Activated naive CD8-positive, alpha-beta T cell (primary cell): Measurements from ENCODE around the gene KLK11.
"Not testable (repeated sequence)": the region's sequence is repeated elsewhere in the genome, so short reads cannot be mapped to it uniquely, and the experiment has no call there.

Experiments used
- H3K27ac Mint-ChIP-seq: one replicate; pipeline ENCODE4 v1.8.0; 2021; ENCODE audit warnings: mixed read lengths
- H3K27me3 Mint-ChIP-seq: one replicate; pipeline ENCODE4 v1.8.0; 2021; ENCODE audit warnings: mixed read lengths
- H3K36me3 Mint-ChIP-seq: one replicate; pipeline ENCODE4 v1.8.0; 2021; ENCODE audit warnings: mixed read lengths
- H3K4me1 Mint-ChIP-seq: one replicate; pipeline ENCODE4 v1.8.0; 2021; ENCODE audit warnings: low read depth, mixed read lengths
- H3K4me3 Mint-ChIP-seq: one replicate; pipeline ENCODE4 v1.8.0; 2021; ENCODE audit warnings: mild to moderate bottlenecking, mixed read lengths
- H3K9me3 Mint-ChIP-seq: one replicate; pipeline ENCODE4 v1.8.0; 2021; ENCODE audit warnings: low read depth, mixed read lengths

KLK11 gene

DNA sequence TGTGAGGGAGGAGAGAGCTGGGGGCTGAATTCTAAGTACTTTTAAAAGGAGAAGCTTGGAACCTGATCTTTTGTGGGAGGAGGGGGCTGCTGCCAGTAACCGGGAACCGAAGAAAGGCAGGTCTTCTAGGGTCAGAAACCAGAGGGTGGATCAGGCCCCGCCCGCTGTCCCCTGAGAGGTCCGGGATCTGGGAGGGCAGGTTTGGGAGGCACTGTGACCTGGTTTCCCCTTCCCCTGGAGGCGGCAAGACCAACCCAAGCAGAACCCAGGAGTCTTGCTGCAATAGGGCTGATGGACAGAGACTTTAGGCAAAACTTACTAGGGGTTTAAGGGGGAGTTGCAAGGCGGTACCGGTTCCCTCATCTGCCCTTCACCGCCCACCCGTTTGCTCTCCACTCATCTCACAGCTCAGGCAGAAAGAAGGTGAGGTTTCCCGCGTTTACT, 24.3 kb downstream of the KLK11 start:
- Mint-ChIP-seq H3K4me3 (no peak overlapping the region), H3K27ac (no peak overlapping the region), H3K27me3 (peaks cover 27% of the 10 kb centered on the region)

DNA sequence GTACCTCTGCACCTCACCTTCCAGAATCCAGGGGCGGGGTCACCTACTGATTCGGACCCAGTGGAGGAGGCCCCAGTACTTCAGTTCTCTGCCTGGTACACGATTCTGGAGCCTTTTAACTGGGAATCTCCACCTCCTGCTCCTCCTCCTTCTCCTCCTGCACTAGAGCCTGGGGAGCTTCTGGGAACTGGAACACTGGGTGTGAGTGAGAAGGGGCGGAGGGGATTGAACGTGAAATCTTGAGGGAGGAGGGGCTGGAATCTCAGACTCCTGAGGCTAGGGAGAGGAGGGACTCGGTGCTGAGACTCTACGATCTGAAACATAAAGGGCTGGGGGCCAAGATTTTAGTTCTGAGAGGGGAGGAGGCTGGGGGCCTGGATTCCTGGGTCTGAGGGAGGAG, 24.9 kb downstream of the KLK11 start, which contains the start of gene KLK8:
Gene KLK8, minus strand, starts transcription at position 90 of the 400 bp plus-strand sequence. CDS start 437 bp downstream, outside the sequence.
- Mint-ChIP-seq H3K27ac (no peak within 1 kb of the TSS), H3K27me3 (peaks cover 29% of the 10 kb centered on the region), H3K36me3 (no peaks in the 10 kb centered on the region), H3K4me1 (no peaks in the 10 kb centered on the region), H3K4me3 (no peak within 1 kb of the TSS), H3K9me3 (no peaks in the 10 kb centered on the region)

More for the DNA sequence above, 24.3 kb downstream of the KLK11 start:
- H3K4me1 Mint-ChIP-seq = no peaks in the 10 kb centered on the region
- H3K36me3 Mint-ChIP-seq = no peaks in the 10 kb centered on the region
- no peaks in the 10 kb centered on the region for H3K9me3 Mint-ChIP-seq

DNA sequence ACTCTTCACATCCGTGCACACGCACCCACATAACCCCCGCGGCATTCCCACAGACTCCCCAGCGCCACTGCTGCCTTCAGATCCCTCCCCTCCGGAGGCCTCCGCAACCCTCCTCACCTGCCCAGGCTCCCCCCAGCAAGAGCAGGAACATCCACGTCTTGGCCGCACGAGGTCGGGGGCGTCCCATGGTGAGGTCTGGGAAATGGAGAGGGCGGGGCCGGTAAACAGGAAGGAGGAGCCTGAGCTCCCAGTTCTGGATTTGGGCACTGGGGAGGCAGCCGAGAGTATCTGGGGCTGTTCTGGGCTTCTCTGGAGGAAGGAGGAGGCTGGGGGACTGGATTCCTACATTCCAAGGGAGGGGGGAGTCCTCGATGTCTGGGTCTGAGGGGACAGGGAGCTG, 25.4 kb downstream of the KLK11 start:
- Mint-ChIP-seq H3K4me3 (no peak overlapping the region), H3K9me3 (no peaks in the 10 kb centered on the region)

GRCh38 chr19:51000426-51000825, 26.0 kb downstream of the KLK11 start:
- Mint-ChIP-seq H3K4me1 (no peaks in the 10 kb centered on the region), H3K9me3 (no peaks in the 10 kb centered on the region), H3K27ac (no peak overlapping the region), H3K4me3 (no peak overlapping the region), H3K36me3 (no peaks in the 10 kb centered on the region), H3K27me3 (peaks cover 26% of the 10 kb centered on the region)

More for the DNA sequence above, 25.4 kb downstream of the KLK11 start:
- H3K36me3 Mint-ChIP-seq = no peaks in the 10 kb centered on the region
- H3K27me3 Mint-ChIP-seq = peaks cover 26% of the 10 kb centered on the region
- H3K27ac Mint-ChIP-seq = no peak overlapping the region
- H3K4me1 Mint-ChIP-seq = no peaks in the 10 kb centered on the region

GRCh38 chr19:50998686-50999085, 27.7 kb downstream of the KLK11 start:
- H3K27ac Mint-ChIP-seq = no peak overlapping the region
- H3K36me3 Mint-ChIP-seq = no peaks in the 10 kb centered on the region
- peaks cover 25% of the 10 kb centered on the region for H3K27me3 Mint-ChIP-seq
- H3K4me1 Mint-ChIP-seq = no peaks in the 10 kb centered on the region
- H3K4me3 Mint-ChIP-seq = no peak overlapping the region
- H3K9me3 Mint-ChIP-seq = peaks cover 3% of the 10 kb centered on the region

DNA sequence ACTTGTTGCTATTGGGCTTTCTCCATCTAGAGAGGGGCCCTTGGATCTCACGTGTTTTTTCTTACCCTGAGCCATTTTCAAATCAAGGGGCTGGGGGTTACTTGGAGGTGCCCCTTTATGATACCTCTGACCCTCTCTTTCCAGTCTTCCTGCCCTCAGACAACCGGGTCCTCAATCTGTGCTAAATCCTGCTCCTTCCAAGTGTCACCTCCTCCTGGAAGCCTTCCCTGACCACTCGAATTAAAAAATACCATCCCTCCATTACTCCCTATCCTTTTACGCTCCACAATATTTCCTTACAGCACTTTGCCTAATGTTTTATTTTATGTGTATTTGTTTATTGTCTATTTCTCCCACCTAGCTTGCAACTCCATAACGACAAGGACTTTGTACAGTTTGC, 28.4 kb downstream of the KLK11 start:
- Mint-ChIP-seq H3K9me3 (peaks cover 3% of the 10 kb centered on the region), H3K4me3 (no peak overlapping the region), H3K36me3 (no peaks in the 10 kb centered on the region), H3K27me3 (peaks cover 23% of the 10 kb centered on the region), H3K27ac (no peak overlapping the region), H3K4me1 (no peaks in the 10 kb centered on the region)

GRCh38 chr19:50994129-50994528, 32.3 kb downstream of the KLK11 start:
- Mint-ChIP-seq H3K4me1 (no peaks in the 10 kb centered on the region), H3K36me3 (no peaks in the 10 kb centered on the region), H3K4me3 (no peak overlapping the region), H3K27me3 (peaks cover 22% of the 10 kb centered on the region), H3K27ac (no peak overlapping the region), H3K9me3 (peaks cover 3% of the 10 kb centered on the region)

DNA sequence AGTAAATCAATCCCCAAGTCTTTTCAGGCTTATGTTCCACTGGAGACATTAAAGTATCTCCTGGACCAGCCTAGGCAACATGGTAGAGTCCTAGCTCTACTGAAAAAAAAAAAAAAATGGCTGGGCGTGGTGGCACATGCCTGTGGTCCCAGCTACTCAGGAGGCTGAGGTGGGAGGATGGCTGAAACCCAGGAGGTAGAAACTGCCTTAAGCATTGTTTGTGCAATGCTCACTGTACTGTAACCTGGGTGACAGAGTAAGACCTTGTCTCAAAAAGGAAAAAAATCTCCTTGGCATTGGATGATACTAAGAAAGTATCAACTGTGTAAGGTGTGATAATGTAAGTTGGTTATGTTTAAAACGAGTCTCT, 33.8 kb downstream of the KLK11 start:
- H3K4me3 Mint-ChIP-seq = no peak overlapping the region
- no peaks in the 10 kb centered on the region for H3K4me1 Mint-ChIP-seq
- H3K9me3 Mint-ChIP-seq = peaks cover 3% of the 10 kb centered on the region
- H3K27ac Mint-ChIP-seq = no peak overlapping the region
- peaks cover 19% of the 10 kb centered on the region for H3K27me3 Mint-ChIP-seq
- no peaks in the 10 kb centered on the region for H3K36me3 Mint-ChIP-seq

DNA sequence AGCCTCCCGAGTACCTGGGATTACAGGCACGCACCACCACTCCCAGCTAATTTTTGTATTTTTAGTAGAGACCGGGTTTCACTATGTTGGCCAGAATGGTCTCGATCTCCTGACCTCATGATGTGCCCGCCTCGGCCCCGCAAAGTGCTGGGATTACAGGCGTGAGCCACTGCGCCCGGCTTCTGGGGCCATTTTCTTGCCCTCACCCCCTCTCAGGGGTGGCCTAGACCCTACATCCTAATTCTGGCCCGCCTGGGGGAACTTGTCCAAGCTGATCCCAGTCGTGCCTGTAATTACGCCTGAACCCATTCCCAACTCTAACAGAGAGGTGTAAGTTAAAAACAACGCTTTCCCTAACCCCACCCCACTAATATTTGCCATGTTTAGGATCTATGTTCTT, 42.0 kb downstream of the KLK11 start:
- H3K27ac Mint-ChIP-seq, H3K9me3 Mint-ChIP-seq, H3K4me1 Mint-ChIP-seq, H3K4me3 Mint-ChIP-seq, H3K36me3 Mint-ChIP-seq: not testable (repeated sequence)
- peaks cover 30% of the 10 kb centered on the region for H3K27me3 Mint-ChIP-seq

GRCh38 chr19:50983625-50984292, 42.7 kb downstream of the KLK11 start, which contains the start of gene KLK7:
KLK7 (minus strand) TSS chr19:50983917; CDS start chr19:50982399, 1,518 bp downstream.
- Mint-ChIP-seq H3K27ac (no peak within 1 kb of the TSS), H3K9me3 (no peaks in the 10 kb centered on the region), H3K27me3 (peaks cover 24% of the 10 kb centered on the region), H3K4me3 (no peak within 1 kb of the TSS), H3K4me1 (no peaks in the 10 kb centered on the region), H3K36me3 (no peaks in the 10 kb centered on the region)

DNA sequence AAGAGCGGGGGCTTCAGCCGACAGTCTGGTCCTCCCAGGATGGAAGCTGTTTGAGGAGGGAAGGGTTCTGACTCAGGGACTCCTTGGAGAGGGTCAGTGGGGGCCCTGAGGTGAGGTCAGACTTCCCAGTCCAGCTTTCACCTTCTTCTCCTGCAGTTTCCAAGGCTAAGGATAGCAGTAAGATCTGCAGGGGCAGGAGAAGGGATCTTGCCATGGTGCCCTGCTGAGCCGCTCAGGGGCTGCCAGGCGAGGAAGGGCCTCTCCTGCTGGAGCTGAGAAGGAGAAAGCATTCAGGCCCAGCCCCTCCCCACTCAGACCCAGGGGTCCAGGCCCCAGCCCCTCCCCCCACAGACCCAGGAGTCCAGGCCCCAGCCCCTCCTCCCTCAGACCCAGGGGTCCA, 44.2 kb downstream of the KLK11 start:
- Mint-ChIP-seq H3K27me3 (peaks cover 25% of the 10 kb centered on the region), H3K27ac (no peak overlapping the region), H3K4me3 (no peak overlapping the region)

GRCh38 chr19:50981587-50982146, 44.7 kb downstream of the KLK11 start:
- no peaks in the 10 kb centered on the region for H3K36me3 Mint-ChIP-seq
- H3K27me3 Mint-ChIP-seq = peaks cover 27% of the 10 kb centered on the region
- H3K9me3 Mint-ChIP-seq = no peaks in the 10 kb centered on the region
- no peak overlapping the region for H3K27ac Mint-ChIP-seq
- no peak overlapping the region for H3K4me3 Mint-ChIP-seq
- no peaks in the 10 kb centered on the region for H3K4me1 Mint-ChIP-seq

More for the DNA sequence above, 44.2 kb downstream of the KLK11 start:
- Mint-ChIP-seq H3K4me1 (no peaks in the 10 kb centered on the region), H3K9me3 (no peaks in the 10 kb centered on the region), H3K36me3 (no peaks in the 10 kb centered on the region)

DNA sequence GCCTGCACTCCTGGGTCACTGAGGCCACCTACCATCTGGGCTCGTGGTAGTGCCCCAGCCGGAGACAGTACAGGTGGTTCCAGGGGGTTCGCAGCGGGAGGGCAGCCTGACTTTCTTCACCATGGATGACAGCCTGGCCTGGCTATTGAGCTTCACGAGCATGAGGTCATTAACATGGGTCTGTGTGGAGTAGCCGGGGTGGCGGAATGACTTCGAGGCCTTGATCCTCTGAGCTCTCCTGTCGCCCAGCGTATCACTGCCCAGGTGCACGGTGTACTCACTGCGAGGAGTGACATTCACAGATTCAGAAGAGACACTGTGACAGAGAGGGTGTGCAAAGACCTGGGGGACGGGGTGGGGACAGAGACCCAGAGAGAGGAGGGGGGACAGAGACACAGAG, 46.2 kb downstream of the KLK11 start:
- Mint-ChIP-seq H3K4me1 (no peaks in the 10 kb centered on the region), H3K9me3 (no peaks in the 10 kb centered on the region), H3K4me3 (no peak overlapping the region), H3K36me3 (no peaks in the 10 kb centered on the region), H3K27ac (no peak overlapping the region), H3K27me3 (peaks cover 33% of the 10 kb centered on the region)

DNA sequence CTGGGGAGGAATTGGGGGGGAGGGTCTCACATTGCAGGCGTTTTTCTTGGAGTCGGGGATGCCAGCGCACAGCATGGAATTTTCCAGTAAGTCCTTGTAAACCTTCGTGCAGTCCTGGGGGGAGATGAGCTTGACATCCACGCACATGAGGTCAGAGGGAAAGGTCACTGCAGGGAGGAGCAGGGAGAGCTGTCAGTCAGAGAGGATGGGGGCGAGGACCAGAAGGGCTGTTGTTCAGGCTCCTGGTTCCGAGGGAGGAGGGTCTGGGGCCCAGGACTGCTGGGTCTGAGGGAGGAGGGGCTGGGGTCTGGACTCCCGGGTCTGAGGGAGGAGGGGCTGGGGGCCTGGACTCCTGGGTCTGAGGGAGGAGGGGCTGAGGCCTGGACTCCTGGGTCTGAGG, 46.7 kb downstream of the KLK11 start:
- Mint-ChIP-seq H3K36me3 (no peaks in the 10 kb centered on the region), H3K27ac (no peak overlapping the region), H3K4me3 (no peak overlapping the region), H3K4me1 (no peaks in the 10 kb centered on the region), H3K27me3 (peaks cover 30% of the 10 kb centered on the region), H3K9me3 (no peaks in the 10 kb centered on the region)

GRCh38 chr19:50978772-50979390, 47.5 kb downstream of the KLK11 start:
- Mint-ChIP-seq H3K9me3 (no peaks in the 10 kb centered on the region), H3K36me3 (no peaks in the 10 kb centered on the region), H3K4me1 (no peaks in the 10 kb centered on the region), H3K27ac (no peak overlapping the region), H3K27me3 (peaks cover 33% of the 10 kb centered on the region), H3K4me3 (no peak overlapping the region)
